Stomach (tissue), 4 donors: ENCODE measurements around the gene LDLRAD3.

Experiments used
- EP300 ChIP-seq: sonication (generic); formaldehyde crosslinking; IDR thresholded peaks from one replicate; pipeline ENCODE4 v1.6.1; 2017; ENCODE audit warnings: antibody characterized with exemption
- POLR2AphosphoS5 ChIP-seq, 3 donors: sonication (generic); formaldehyde crosslinking; IDR thresholded peaks; one replicate each; pipeline ENCODE4 v1.6.1; 2016; ENCODE audit warnings: antibody characterized with exemption in 3 of 3

DNA sequence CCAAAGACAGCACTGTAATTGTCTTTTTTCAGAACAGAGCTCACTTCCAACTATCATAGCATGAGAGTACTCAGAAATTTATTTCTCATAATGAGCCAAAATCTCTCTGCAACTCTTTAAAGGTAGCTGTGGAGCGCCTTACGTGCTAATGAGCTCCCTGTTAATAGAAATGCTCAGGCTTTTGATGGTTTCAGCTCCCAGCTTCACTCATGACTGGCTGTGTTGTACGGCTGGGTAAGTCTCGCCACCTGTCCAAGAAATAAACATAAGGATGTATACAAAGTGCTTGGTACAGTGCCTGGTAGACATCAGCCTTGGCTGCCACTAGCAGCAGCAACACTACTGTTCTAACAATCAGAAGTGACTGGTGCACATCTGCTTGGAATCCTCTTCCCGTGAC is 109.4 kb downstream of the LDLRAD3 start:
- TF ChIP-seq EP300 = no peak
- no peak for TF ChIP-seq POLR2AphosphoS5 (IDR thresholded peaks at IDR 0.05)
